WTC11 (cell line): ENCODE measurements around the gene AMBP. TPM values are rescaled to one million over a fixed set of nuclear protein-coding genes. Genes with fewer than 3 reads are reported as not detected.
"Not testable (repeated sequence)": the region's sequence is repeated elsewhere in the genome, so short reads cannot be mapped to it uniquely, and the experiment has no call there.

Source experiments
- ATAC-seq: fragments of 200-7000 bp; cut with Tn5 transposase; 2 replicates; pipeline ENCODE4 v1.10.0; 2021; ENCODE audit warnings: mild to moderate bottlenecking, moderate library complexity
- CTCF ChIA-PET: fragments of 300-600 bp; sonication (Branson Sonifier 250); formaldehyde crosslinking; loops from one replicate; lab custom pipeline; 2021; ENCODE audit warnings: antibody characterized with exemption; lab: Charles Lee
- POLR2A ChIA-PET: fragments of 350-600 bp; sonication (Branson Sonifier 250); formaldehyde crosslinking; loops from one replicate; lab custom pipeline; 2021; ENCODE audit warnings: antibody characterized with exemption; lab: Charles Lee
- DNase-seq: peaks from one replicate; pipeline ENCODE4 v3.0.0; 2021; ENCODE audit warnings: low spot score
- H3K27ac Mint-ChIP-seq: 2 replicates; pipeline ENCODE4 v1.8.0; 2021; ENCODE audit warnings: mixed read lengths
- H3K27me3 Mint-ChIP-seq: 2 replicates; pipeline ENCODE4 v1.8.0; 2021; ENCODE audit warnings: low read depth, mild to moderate bottlenecking, moderate library complexity, mixed read lengths
- H3K36me3 Mint-ChIP-seq: 2 replicates; pipeline ENCODE4 v1.8.0; 2021; ENCODE audit warnings: mixed read lengths
- H3K4me1 Mint-ChIP-seq: 2 replicates; pipeline ENCODE4 v1.8.0; 2022; ENCODE audit warnings: mixed read lengths
- H3K4me3 Mint-ChIP-seq: 2 replicates; pipeline ENCODE4 v1.8.0; 2021; ENCODE audit warnings: mild to moderate bottlenecking, moderate library complexity, mixed read lengths
- H3K9me3 Mint-ChIP-seq: 2 replicates; pipeline ENCODE4 v1.8.0; 2021; ENCODE audit warnings: mixed read lengths
- ATF1 ChIP-seq: sonication (generic); formaldehyde crosslinking; IDR thresholded peaks from 2 replicates; pipeline ENCODE4 v1.8.1; 2023; ENCODE audit warnings: mild to moderate bottlenecking, moderate library complexity, missing genetic modification reagents
- ATF2 ChIP-seq: sonication (generic); formaldehyde crosslinking; IDR thresholded peaks from 2 replicates; pipeline ENCODE4 v1.8.1; 2022; ENCODE audit warnings: low read depth, missing genetic modification reagents, borderline replicate concordance
- CREM ChIP-seq: sonication (generic); formaldehyde crosslinking; IDR thresholded peaks from 2 replicates; pipeline ENCODE4 v1.8.1; 2022; ENCODE audit warnings: mild to moderate bottlenecking, missing genetic modification reagents, moderate library complexity
- FOXK1 ChIP-seq: sonication (generic); formaldehyde crosslinking; IDR thresholded peaks from 2 replicates; pipeline ENCODE4 v1.8.0; 2022; ENCODE audit warnings: mild to moderate bottlenecking, moderate library complexity, missing genetic modification reagents
- RORB ChIP-seq: fragments of 250-450 bp; sonication (Bioruptor Pico); IDR thresholded peaks from 2 replicates; pipeline ENCODE4 v1.9.0; 2021; ENCODE audit warnings: mild to moderate bottlenecking
- TEAD1 ChIP-seq: sonication (generic); formaldehyde crosslinking; IDR thresholded peaks from 2 replicates; pipeline ENCODE4 v1.8.0; 2022; ENCODE audit warnings: mild to moderate bottlenecking, missing genetic modification reagents
- ZNF232 ChIP-seq: sonication (generic); formaldehyde crosslinking; IDR thresholded peaks from 2 replicates; pipeline ENCODE4 v1.8.0; 2022; ENCODE audit warnings: mild to moderate bottlenecking, missing genetic modification reagents
- ZNF263 ChIP-seq: sonication (generic); formaldehyde crosslinking; IDR thresholded peaks from 2 replicates; pipeline ENCODE4 v1.8.1; 2022; ENCODE audit warnings: low read depth, mild to moderate bottlenecking, moderate library complexity, missing genetic modification reagents
- ZNF423 ChIP-seq: fragments of 250-450 bp; sonication (Bioruptor Pico); IDR thresholded peaks from 2 replicates; pipeline ENCODE4 v2.1.2; 2022; ENCODE audit warnings: mild to moderate bottlenecking, moderate library complexity
- ZNF425 ChIP-seq: fragments of 250-450 bp; sonication (Bioruptor Pico); conservative IDR thresholded peaks from 2 replicates; pipeline ENCODE4 v1.9.0; 2021; ENCODE audit warnings: mild to moderate bottlenecking
- total RNA-seq: library from RNA; stranded (reverse); gene quantifications from 3 replicates; pipeline ENCODE4 v1.2.3, GENCODE V29; 2021
- TF ChIP-seq, protein P1 (sequence below): fragments of 250-450 bp; sonication (Bioruptor Pico); IDR thresholded peaks from 2 replicates; pipeline ENCODE4 v1.9.0; 2021; ENCODE audit warnings: mild to moderate bottlenecking, borderline replicate concordance

The AMBP gene
- total RNA-seq, 1 experiment from 2014 or later, result 3.3 TPM

- peak; percentile 95 for ATAC-seq
- ChIA-PET POLR2A (no interaction called here), CTCF (interaction anchor here (0.6 to 1.4 kb wide), 15 partner anchors 9 to 365 kb away, joined by 3 to 15 read pairs (median 4); no protein-coding TSS in a partner anchor)
- no peaks in the 10 kb centered on the region for H3K27me3 Mint-ChIP-seq
- H3K4me1 Mint-ChIP-seq, result no peaks in the 10 kb centered on the region
- TF ChIP-seq CREM (CRISPR knock-in tag) (no peak), FOXK1 (CRISPR knock-in tag) (0 out of 2 replicates have a peak, but pooled peaks have one; percentile 45), ZNF425 (CRISPR knock-in tag) (no peak)
- DNase-seq, result peak; percentile 33
- H3K9me3 Mint-ChIP-seq, result no peaks in the 10 kb centered on the region
- no peak overlapping the region for H3K27ac Mint-ChIP-seq
- H3K4me3 Mint-ChIP-seq, result no peak overlapping the region
- H3K36me3 Mint-ChIP-seq, result peaks cover 18% of the 10 kb centered on the region
These were observed 30.4 kb downstream of the AMBP start for GRCh38 chr9:114047717-114048116.

DNA sequence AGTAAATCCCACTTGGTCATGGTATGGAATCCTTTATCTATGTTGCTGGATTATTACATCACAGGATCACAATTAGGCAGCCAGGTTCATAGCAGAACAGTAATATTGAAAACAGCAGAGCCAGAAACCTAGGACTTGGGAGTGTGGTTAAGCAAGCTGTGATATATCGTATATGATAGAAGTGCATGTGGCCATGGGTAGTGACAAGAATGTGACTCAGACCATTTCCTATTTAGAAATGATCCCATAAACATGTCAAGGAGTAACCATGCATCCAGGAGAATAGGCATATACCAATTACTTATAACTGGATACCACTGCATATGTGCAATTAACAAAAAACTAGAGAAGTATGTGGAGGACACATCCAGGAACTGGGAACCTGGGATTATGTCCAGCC, 31.2 kb downstream of the AMBP start:
- Mint-ChIP-seq H3K27ac (no peak overlapping the region), H3K4me3 (no peak overlapping the region), H3K9me3 (no peaks in the 10 kb centered on the region), H3K4me1 (no peaks in the 10 kb centered on the region), H3K27me3 (no peaks in the 10 kb centered on the region), H3K36me3 (peaks cover 15% of the 10 kb centered on the region)
- POLR2A ChIA-PET, result no interaction called here
- CTCF ChIA-PET, result interaction anchor here (0.7 to 1.4 kb wide), 12 partner anchors 9 to 365 kb away, joined by 3 to 15 read pairs (median 4); no protein-coding TSS in a partner anchor
- TF ChIP-seq ZNF423 (CRISPR knock-in tag) (no peak), ATF2 (CRISPR knock-in tag) (no peak), ZNF232 (CRISPR knock-in tag) (no peak), CREM (CRISPR knock-in tag) (no peak), FOXK1 (CRISPR knock-in tag) (no peak), ATF1 (no peak)
- TF ChIP-seq, protein P1, sequence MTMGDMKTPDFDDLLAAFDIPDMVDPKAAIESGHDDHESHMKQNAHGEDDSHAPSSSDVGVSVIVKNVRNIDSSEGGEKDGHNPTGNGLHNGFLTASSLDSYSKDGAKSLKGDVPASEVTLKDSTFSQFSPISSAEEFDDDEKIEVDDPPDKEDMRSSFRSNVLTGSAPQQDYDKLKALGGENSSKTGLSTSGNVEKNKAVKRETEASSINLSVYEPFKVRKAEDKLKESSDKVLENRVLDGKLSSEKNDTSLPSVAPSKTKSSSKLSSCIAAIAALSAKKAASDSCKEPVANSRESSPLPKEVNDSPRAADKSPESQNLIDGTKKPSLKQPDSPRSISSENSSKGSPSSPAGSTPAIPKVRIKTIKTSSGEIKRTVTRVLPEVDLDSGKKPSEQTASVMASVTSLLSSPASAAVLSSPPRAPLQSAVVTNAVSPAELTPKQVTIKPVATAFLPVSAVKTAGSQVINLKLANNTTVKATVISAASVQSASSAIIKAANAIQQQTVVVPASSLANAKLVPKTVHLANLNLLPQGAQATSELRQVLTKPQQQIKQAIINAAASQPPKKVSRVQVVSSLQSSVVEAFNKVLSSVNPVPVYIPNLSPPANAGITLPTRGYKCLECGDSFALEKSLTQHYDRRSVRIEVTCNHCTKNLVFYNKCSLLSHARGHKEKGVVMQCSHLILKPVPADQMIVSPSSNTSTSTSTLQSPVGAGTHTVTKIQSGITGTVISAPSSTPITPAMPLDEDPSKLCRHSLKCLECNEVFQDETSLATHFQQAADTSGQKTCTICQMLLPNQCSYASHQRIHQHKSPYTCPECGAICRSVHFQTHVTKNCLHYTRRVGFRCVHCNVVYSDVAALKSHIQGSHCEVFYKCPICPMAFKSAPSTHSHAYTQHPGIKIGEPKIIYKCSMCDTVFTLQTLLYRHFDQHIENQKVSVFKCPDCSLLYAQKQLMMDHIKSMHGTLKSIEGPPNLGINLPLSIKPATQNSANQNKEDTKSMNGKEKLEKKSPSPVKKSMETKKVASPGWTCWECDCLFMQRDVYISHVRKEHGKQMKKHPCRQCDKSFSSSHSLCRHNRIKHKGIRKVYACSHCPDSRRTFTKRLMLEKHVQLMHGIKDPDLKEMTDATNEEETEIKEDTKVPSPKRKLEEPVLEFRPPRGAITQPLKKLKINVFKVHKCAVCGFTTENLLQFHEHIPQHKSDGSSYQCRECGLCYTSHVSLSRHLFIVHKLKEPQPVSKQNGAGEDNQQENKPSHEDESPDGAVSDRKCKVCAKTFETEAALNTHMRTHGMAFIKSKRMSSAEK (CRISPR knock-in tag), result no peak
- ATAC-seq (no peak), DNase-seq (no peak)

DNA sequence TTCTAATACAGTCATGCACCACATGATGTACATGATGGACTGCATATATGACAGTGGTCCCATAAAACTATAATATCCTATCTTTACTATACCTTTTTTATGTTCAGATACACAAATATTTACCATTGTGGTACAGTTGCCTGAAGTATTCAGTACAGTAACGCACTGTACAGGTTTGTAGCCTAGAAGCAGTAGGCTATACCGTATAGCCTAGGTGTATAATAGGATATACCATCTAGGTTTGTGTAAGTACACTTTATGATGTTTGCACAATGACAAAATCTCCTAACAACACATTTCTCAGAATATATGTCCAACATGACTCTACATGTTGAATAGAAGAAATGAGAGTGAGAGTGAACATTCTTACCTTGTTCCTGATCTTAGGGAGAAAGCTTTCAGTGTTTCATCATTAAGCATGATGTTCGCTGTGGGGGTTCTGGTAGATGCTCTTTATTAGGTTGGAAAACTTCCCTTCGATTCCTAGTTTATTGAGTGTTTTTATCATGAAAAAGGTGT, 31.8 kb downstream of the AMBP start:
- CTCF ChIA-PET, result interaction anchor here (1.3 to 1.4 kb wide), 2 partner anchors 13 to 218 kb away, joined by 3 to 5 read pairs; no protein-coding TSS in a partner anchor
- H3K27ac Mint-ChIP-seq, result no peak overlapping the region
- TF ChIP-seq RORB (CRISPR knock-in tag) (no peak), TEAD1 (no peak), ZNF263 (CRISPR knock-in tag) (no peak)
- no peak overlapping the region for H3K4me3 Mint-ChIP-seq
- H3K27me3 Mint-ChIP-seq, result no peaks in the 10 kb centered on the region
- H3K9me3 Mint-ChIP-seq, result no peaks in the 10 kb centered on the region
- H3K36me3 Mint-ChIP-seq, result peaks cover 16% of the 10 kb centered on the region
- DNase-seq, result no peak
- POLR2A ChIA-PET, result no interaction called here
- no peak for ATAC-seq
- no peaks in the 10 kb centered on the region for H3K4me1 Mint-ChIP-seq

DNA sequence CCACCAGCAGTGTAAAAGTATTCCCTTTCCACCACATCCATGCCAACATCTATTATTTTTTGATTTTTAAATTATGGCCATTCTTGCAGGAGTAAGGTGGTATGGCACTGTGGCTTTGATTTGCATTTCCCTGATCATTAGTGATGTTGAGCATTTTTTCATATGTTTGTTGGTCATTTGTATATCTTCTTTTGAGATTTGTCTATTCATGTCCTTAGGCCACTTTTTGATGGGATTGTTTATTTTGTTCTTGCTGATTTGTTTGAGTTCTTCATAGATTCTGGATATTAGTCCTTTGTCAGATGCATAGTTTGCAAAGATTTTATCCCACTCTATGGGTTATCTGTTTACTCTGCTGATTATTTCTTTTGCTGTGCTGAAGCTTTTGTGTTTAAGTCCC, 34.4 kb downstream of the AMBP start:
- POLR2A ChIA-PET, CTCF ChIA-PET, ATAC-seq, DNase-seq, H3K4me3 Mint-ChIP-seq, H3K36me3 Mint-ChIP-seq, H3K4me1 Mint-ChIP-seq, H3K27ac Mint-ChIP-seq, H3K27me3 Mint-ChIP-seq, H3K9me3 Mint-ChIP-seq: not testable (repeated sequence)
